Vein endothelial cell (primary cell): ENCODE data around the gene GZMH. TPM values are rescaled to one million over a fixed set of nuclear protein-coding genes. Genes with fewer than 3 reads are reported as not detected.

ENCODE experiments used
- total RNA-seq: library from RNA; depleted of rRNA; stranded (reverse); fragments of >200 nt; gene quantifications from 2 replicates; pipeline ENCODE4 v1.2.3, GENCODE V29; 2012

GZMH gene, protein sequence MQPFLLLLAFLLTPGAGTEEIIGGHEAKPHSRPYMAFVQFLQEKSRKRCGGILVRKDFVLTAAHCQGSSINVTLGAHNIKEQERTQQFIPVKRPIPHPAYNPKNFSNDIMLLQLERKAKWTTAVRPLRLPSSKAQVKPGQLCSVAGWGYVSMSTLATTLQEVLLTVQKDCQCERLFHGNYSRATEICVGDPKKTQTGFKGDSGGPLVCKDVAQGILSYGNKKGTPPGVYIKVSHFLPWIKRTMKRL
- not detected in 2 replicates for total RNA-seq

DNA sequence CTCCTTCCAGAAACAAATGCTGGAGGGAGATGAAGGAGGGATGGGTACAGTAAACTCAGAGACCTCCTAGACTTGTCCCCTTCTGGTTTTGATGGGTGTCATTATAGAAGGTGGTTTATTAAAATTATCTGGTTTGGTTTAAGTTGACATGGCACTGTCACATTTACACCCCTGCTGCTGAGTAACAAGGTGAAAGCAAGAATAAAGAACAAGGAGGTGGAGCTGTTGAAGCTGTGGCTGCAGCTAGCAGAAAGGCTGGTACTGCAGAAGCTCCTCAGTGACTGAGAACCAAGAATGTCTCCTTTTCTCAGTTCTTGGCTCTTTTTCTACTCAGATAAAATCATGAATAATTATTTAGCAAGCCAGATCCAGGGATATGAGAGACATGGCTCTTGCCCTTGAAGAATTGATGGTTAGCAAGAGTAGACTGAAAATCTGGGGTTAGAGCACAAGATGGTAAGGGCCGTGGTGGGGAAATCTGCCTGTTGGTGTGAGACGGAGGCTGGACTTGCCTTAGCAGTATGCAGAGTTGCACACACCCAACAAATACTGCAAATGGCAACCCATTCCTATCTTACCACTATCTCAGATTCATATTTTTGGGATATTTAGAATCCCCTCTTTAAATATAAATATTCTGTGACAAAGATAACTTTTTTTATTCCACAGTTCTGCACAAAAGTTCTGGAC, at the start of gene GZMH:
Gene GZMH, minus strand, starts transcription at position 31 of the 690 bp plus-strand sequence. CDS start 72 bp downstream, outside the sequence.

DNA sequence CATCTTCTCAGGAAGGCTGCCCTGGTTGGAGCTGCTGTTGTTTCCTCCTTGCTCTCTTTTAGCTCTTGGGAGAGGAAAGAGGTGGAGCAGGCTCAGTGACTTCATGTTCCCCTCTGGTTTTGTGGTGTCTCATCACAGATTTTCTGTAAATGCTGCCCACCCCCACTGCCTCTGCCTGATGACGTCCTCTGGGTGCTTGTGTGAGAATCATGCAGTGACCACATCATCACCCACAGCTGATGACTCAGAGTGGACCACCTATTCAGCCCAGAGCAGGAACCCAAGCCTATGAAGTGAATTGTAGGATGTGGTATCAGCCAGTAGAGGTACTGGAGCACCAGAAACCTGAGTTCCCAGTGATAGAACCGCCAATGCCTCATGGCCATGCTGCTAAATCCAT, 24.7 kb upstream of the GZMH start, which contains the start of gene GZMB:
Gene GZMB, minus strand, starts transcription at position 33 of the 400 bp plus-strand sequence. Its CDS starts 30 bp downstream, at position 3.

DNA sequence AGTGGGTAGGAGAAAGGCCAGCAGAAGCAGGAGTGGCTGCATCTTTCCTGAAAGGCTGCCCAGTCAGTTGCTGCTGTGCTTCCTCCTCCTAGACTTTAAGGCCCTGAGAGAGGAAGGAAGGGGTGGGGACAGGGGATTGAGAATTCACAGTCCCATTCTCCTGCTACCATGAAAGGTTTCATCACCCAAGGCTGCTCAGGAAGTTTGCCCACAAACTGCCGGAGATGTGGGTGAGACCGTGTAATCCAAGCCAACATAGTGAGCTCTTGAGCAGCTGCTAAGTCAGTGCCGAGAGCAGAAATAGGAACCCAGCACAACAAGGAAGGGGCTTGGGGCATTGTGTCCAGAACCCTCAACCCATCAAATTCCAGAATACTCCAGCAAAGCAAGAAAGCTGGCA, 33.3 kb downstream of the GZMH start, which contains the start of gene CTSG:
Gene CTSG, minus strand, starts transcription at position 69 of the 400 bp plus-strand sequence. Its CDS starts 27 bp downstream, at position 42.

Other genes starting within 250 kb of the GZMH start
- 11.4 and 20.0 TPM in 2 replicates for gene NFATC4, start 241.5 kb downstream of the GZMH start, total RNA-seq
- 14.6 and 28.7 TPM in 2 replicates for gene NYNRIN, start 210.7 kb downstream of the GZMH start, total RNA-seq
- gene CBLN3, start 180.0 kb downstream of the GZMH start, total RNA-seq = 1.2 and 1.3 TPM in 2 replicates
- 46.6 and 61.7 TPM in 2 replicates for gene KHNYN, start 179.7 kb downstream of the GZMH start, total RNA-seq
- 15.0 and 15.8 TPM in 2 replicates for gene SDR39U1, start 166.9 kb downstream of the GZMH start, total RNA-seq
- not detected in 2 replicates for gene CMA1, start 101.4 kb downstream of the GZMH start, total RNA-seq
- gene CTSG, start 33.4 kb downstream of the GZMH start, total RNA-seq = not detected in 2 replicates
- gene GZMB, start 24.5 kb upstream of the GZMH start, total RNA-seq = not detected in 2 replicates